Rectal smooth muscle tissue (tissue), 1 donor: Measurements from ENCODE around the gene POP7.
A peak's percentile ranks its signal among the peaks of the same experiment; 100 is the strongest.
"Not testable (repeated sequence)": the region's sequence is repeated elsewhere in the genome, so short reads cannot be mapped to it uniquely, and the experiment has no call there.

ENCODE experiments used
- H3K27ac ChIP-seq: one replicate; pipeline ENCODE4 v1.7.0; 2013; ENCODE audit warnings: low read depth, low read length, inconsistent platforms
- H3K27me3 ChIP-seq: one replicate; pipeline ENCODE4 v1.7.0; 2013; ENCODE audit warnings: low read length; ENCODE audit not compliant: control insufficient read depth, insufficient read depth
- H3K36me3 ChIP-seq: one replicate; pipeline ENCODE4 v1.7.0; 2013; ENCODE audit warnings: low read length; ENCODE audit not compliant: control insufficient read depth, insufficient read depth
- H3K4me1 ChIP-seq: one replicate; pipeline ENCODE4 v1.7.0; 2013; ENCODE audit warnings: low read length; ENCODE audit not compliant: control insufficient read depth, insufficient read depth
- H3K4me3 ChIP-seq: one replicate; pipeline ENCODE4 v1.7.0; 2013; ENCODE audit warnings: low read length
- H3K9ac ChIP-seq: one replicate; pipeline ENCODE4 v1.7.0; 2013; ENCODE audit warnings: low read length

The POP7 gene

GRCh38 chr7:100688326-100688860 lies 17.5 kb upstream of the POP7 start:
- Histone ChIP-seq H3K36me3 (peaks cover 40% of the 10 kb centered on the region), H3K9ac (no peak overlapping the region), H3K4me1 (peaks cover 18% of the 10 kb centered on the region), H3K27ac (no peak overlapping the region), H3K27me3 (no peaks in the 10 kb centered on the region), H3K4me3 (no peak overlapping the region)

- Histone ChIP-seq H3K27ac (no peak overlapping the region), H3K27me3 (no peaks in the 10 kb centered on the region), H3K9ac (no peak overlapping the region), H3K4me1 (peaks cover 18% of the 10 kb centered on the region), H3K4me3 (no peak overlapping the region), H3K36me3 (peaks cover 30% of the 10 kb centered on the region)
These were observed 16.4 kb upstream of the POP7 start for GRCh38 chr7:100689230-100690135.

- H3K4me1 ChIP-seq = peaks cover 18% of the 10 kb centered on the region
- H3K4me3 ChIP-seq = peak overlapping the region; percentile 70
These were observed 14.0 kb upstream of the POP7 start for GRCh38 chr7:100691676-100692577.

GRCh38 chr7:100692578-100692961 lies 13.4 kb upstream of the POP7 start:
- Histone ChIP-seq H3K4me1 (peaks cover 18% of the 10 kb centered on the region), H3K27me3 (no peaks in the 10 kb centered on the region), H3K9ac (peak overlapping the region; percentile 49), H3K4me3 (peak overlapping the region; percentile 70), H3K27ac (no peak overlapping the region), H3K36me3 (peaks cover 8% of the 10 kb centered on the region)

More at GRCh38 chr7:100691676-100692577, 14.0 kb upstream of the POP7 start:
- H3K36me3 ChIP-seq = peaks cover 11% of the 10 kb centered on the region
- H3K27ac ChIP-seq = no peak overlapping the region
- H3K9ac ChIP-seq = peak overlapping the region; percentile 49
- no peaks in the 10 kb centered on the region for H3K27me3 ChIP-seq

DNA sequence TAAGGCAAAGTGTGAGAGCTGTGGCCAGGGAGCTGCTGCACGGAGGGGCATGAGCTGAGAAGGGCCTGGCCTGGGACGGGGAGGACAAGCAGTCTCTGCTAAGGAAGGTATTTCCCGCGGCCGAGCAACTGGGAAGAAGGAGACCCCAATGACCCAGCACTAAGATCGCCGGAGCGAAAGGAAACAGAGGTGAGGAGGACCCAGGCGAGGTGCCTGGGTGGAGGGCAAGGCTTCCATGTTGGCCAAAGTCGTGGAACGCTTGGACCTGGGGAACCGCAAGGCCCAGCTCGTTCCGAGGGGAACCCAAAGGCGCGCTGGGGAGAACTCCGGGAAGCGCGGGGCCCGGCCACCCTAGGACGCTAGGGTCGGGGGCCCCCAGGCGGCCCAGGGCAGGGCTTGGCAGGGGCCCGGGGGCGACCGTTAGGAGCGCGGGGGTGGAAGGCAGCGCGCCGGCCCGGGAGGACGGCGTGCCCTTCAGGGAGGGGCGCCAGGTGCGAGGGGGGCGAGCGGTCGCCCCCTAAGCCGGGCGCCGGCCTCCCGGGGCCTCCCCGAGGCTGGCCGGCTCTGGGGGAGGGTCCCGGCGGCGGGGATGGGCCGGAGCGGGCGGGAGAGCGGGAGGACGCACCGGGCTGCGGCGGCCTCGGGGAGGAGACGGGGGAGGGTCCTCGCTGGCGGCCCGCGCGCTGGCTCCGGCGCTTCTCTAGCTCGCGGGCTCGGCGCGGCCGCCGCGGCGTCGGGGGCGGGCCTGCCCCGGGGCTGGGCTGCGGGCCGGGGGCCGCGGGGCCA lies 12.4 kb upstream of the POP7 start:
- peak overlapping the region; percentile 59 for H3K27ac ChIP-seq
- H3K9ac ChIP-seq = peak overlapping the region; percentile 49
- peaks cover 3% of the 10 kb centered on the region for H3K36me3 ChIP-seq
- H3K27me3 ChIP-seq = no peaks in the 10 kb centered on the region
- peak overlapping the region; percentile 70 for H3K4me3 ChIP-seq
- H3K4me1 ChIP-seq = peaks cover 18% of the 10 kb centered on the region

DNA sequence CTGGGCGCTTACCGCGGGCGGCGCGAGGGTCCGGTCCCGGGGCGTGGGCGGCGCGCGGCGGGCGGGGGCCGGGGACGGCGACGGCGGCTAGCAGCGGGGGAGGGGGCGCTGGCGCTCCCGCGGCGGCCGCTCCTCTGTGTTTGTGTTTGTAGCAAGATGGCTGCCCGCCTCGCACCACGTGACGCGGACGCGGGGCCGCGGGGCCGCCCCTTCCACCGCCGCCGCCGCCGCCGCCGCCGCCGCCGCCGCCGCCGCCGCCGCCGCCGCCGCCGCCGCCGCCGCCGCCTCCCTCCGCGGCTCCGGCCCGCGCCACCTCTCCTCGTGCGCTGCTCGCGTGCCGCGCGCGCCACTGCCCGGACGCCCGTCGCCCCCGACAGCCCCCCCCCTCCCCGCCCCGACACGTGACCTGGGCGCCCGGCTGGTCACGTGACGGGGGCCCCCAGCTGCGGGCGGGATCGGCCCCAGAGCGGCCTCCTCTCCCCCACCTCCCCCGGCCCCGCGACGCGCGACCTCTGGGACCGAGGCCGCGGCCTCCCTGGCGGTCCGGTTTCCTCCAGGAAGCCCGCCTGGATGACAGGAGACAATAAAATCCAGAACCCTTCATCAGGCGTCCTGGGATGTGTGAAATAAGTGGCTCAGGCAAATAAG lies 11.7 kb upstream of the POP7 start, which contains the start of gene GIGYF1:
GIGYF1 (minus strand) TSS at position 153 of the 648 bp plus-strand sequence. CDS start 6,012 bp downstream, outside the sequence.
- Histone ChIP-seq H3K27ac (peak within 1 kb of the TSS; percentile 79), H3K9ac (peak within 1 kb of the TSS; percentile 49), H3K4me1 (peaks cover 18% of the 10 kb centered on the region)

GRCh38 chr7:100696123-100696521 lies 9.8 kb upstream of the POP7 start:
- H3K9ac ChIP-seq = no peak overlapping the region
- H3K4me1 ChIP-seq = peaks cover 17% of the 10 kb centered on the region
- no peak overlapping the region for H3K4me3 ChIP-seq
- H3K27me3 ChIP-seq = no peaks in the 10 kb centered on the region
- H3K36me3 ChIP-seq = no peaks in the 10 kb centered on the region
- H3K27ac ChIP-seq = no peak overlapping the region

More for the DNA sequence above, 11.7 kb upstream of the POP7 start, which contains the start of gene GIGYF1:
- Histone ChIP-seq H3K36me3 (no peaks in the 10 kb centered on the region), H3K27me3 (no peaks in the 10 kb centered on the region), H3K4me3 (peak within 1 kb of the TSS; percentile 70)

DNA sequence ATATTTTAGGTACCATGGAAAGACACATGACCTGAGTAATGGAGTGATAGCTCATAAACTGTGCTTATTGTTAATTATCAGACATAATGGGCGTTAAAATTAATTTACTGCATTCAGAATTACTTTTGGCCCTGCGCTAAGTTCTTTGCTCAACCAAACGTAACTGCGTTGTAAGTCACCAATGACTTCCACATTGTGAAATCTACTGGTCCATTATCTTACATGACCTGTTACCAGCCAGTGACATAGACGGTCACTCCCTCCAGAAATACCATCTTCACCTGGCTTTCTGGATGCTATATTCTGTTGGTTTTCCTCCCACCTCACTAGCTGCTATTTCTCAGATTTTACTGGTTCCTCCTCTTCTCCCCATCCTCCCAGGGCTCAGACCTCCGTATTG lies 6.9 kb upstream of the POP7 start:
- no peaks in the 10 kb centered on the region for H3K27me3 ChIP-seq
- no peak overlapping the region for H3K9ac ChIP-seq
- no peaks in the 10 kb centered on the region for H3K4me1 ChIP-seq
- no peaks in the 10 kb centered on the region for H3K36me3 ChIP-seq
- no peak overlapping the region for H3K4me3 ChIP-seq
- no peak overlapping the region for H3K27ac ChIP-seq

DNA sequence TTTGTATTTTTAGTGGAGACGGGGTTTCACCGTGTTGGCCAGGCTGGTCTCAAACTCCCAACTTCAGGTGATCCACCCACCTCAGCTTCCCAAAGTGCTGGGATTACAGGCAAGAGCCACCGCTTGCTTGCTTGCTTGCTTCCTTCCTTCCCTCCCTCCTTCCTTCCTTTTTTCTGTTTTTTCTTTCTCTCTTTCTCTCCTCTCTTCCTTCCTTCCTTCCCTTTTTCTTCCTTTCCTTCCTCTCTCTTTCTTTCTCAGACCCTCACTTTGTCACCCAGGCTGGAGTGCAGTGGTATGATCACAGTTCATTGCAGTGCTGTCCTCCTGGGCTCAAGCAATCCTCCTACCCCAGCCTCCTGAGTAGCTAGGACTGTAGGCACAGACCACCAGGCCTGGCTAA lies 4.8 kb upstream of the POP7 start:
- not testable (repeated sequence) for H3K4me1 ChIP-seq, H3K36me3 ChIP-seq, H3K27ac ChIP-seq, H3K9ac ChIP-seq, H3K27me3 ChIP-seq, H3K4me3 ChIP-seq

- no peaks in the 10 kb centered on the region for H3K36me3 ChIP-seq
- H3K4me3 ChIP-seq = peak overlapping the region; percentile 87
- H3K27me3 ChIP-seq = no peaks in the 10 kb centered on the region
- H3K27ac ChIP-seq = peak overlapping the region; percentile 85
- H3K4me1 ChIP-seq = peaks cover 9% of the 10 kb centered on the region
- H3K9ac ChIP-seq = peak overlapping the region; percentile 66
These were observed 585 bp upstream of the POP7 start for GRCh38 chr7:100705320-100705752.

DNA sequence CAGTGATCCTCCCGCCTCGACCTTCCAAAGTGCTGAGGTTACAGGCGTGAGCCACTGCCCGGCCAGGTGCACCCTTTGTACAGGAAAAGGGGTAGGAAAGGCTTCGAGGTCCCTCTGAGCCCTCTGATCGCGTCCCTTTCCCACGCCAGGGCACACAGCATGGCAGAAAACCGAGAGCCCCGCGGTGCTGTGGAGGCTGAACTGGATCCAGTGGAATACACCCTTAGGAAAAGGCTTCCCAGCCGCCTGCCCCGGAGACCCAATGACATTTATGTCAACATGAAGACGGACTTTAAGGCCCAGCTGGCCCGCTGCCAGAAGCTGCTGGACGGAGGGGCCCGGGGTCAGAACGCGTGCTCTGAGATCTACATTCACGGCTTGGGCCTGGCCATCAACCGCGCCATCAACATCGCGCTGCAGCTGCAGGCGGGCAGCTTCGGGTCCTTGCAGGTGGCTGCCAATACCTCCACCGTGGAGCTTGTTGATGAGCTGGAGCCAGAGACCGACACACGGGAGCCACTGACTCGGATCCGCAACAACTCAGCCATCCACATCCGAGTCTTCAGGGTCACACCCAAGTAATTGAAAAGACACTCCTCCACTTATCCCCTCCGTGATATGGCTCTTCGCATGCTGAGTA lies 871 bp downstream of the POP7 start:
- Histone ChIP-seq H3K9ac (peak overlapping the region; percentile 78), H3K4me1 (peaks cover 9% of the 10 kb centered on the region), H3K27ac (peak overlapping the region; percentile 85), H3K4me3 (peak overlapping the region; percentile 94), H3K27me3 (no peaks in the 10 kb centered on the region), H3K36me3 (no peaks in the 10 kb centered on the region)
